SK-N-SH (cell line): ENCODE measurements around the gene MAGI2. TPM values are rescaled to one million over a fixed set of nuclear protein-coding genes. Genes with fewer than 3 reads are reported as not detected.

Experiments
- CTCF ChIA-PET: fragments of 300-600, 350-600 bp; formaldehyde crosslinking; extraction: SDS; loops from one replicate; lab custom pipeline; 2021; lab: Yijun Ruan, JAX
- POLR2A ChIA-PET: fragments of 350-600 bp; sonication (Branson Sonifier 250); formaldehyde crosslinking; extraction: SDS; loops from one replicate; lab custom pipeline; 2020; ENCODE audit warnings: antibody characterized with exemption, inconsistent platforms; lab: Yijun Ruan, JAX
- DNase-seq: peaks from one replicate; pipeline ENCODE4 v3.0.0; 2012
- H2AFZ ChIP-seq: fragments of 200-600 bp; sonication (generic); 2 replicates; pipeline ENCODE4 v1.8.1; 2016; ENCODE audit warnings: antibody characterized with exemption, mild to moderate bottlenecking, low read depth
- H3F3A ChIP-seq: fragments of 200-600 bp; sonication (generic); replicated peaks from 2 replicates; pipeline ENCODE3; 2016; ENCODE audit warnings: antibody characterized with exemption, mild to moderate bottlenecking; ENCODE audit not compliant: insufficient read depth
- H3K27ac ChIP-seq, 2 experiments: fragments of 200-500 bp in 1 of 2; fragments of 200-600 bp in 1 of 2; sonication (Bioruptor generic) in 1 of 2; sonication (generic), shearing (Covaris generic) in 1 of 2; 2 replicates each; pipeline versions ENCODE4 v1.5.1 to v1.6.1; 2014 to 2016; ENCODE audit warnings: low read depth in 2 of 2, inconsistent platforms in 1 of 2, low read length in 1 of 2, mild to moderate bottlenecking in 1 of 2, mixed read lengths in 1 of 2
- H3K27me3 ChIP-seq: fragments of 200-600 bp; sonication (generic), shearing (Covaris generic); 2 replicates; pipeline ENCODE4 v1.6.1; 2016; ENCODE audit warnings: mixed run types; ENCODE audit not compliant: insufficient read depth
- H3K36me3 ChIP-seq, 2 experiments: fragments of 200-500 bp in 1 of 2; fragments of 200-600 bp in 1 of 2; sonication (Bioruptor generic) in 1 of 2; sonication (generic) in 1 of 2; replicated peaks in 1 of 2; 2 replicates each; pipeline versions ENCODE3 to v1.5.1; 2014 to 2016; ENCODE audit warnings: low read length in 1 of 2, mild to moderate bottlenecking in 1 of 2; ENCODE audit not compliant: insufficient read depth in 2 of 2, control insufficient read depth in 1 of 2
- H3K4me1 ChIP-seq, 2 experiments: fragments of 200-500 bp in 1 of 2; fragments of 200-600 bp in 1 of 2; sonication (Bioruptor generic) in 1 of 2; sonication (generic), shearing (Covaris generic) in 1 of 2; 2 replicates each; pipeline versions ENCODE4 v1.5.1 to v1.6.1; 2014 to 2016; ENCODE audit warnings: low read depth in 1 of 2, low read length in 1 of 2, mixed run types in 1 of 2; ENCODE audit not compliant: insufficient read depth in 2 of 2, control insufficient read depth in 1 of 2
- H3K4me2 ChIP-seq: fragments of 200-600 bp; sonication (generic), shearing (Covaris generic); 2 replicates; pipeline ENCODE4 v1.6.1; 2017; ENCODE audit warnings: mixed run types
- H3K4me3 ChIP-seq, 2 experiments: fragments of 200-500 bp in 1 of 2; fragments of 200-600 bp in 1 of 2; sonication (Bioruptor generic) in 1 of 2; sonication (generic), shearing (Covaris generic) in 1 of 2; 2 replicates each; pipeline versions ENCODE4 v1.5.1 to v1.8.1; 2014 to 2016; ENCODE audit warnings: low read depth in 2 of 2, inconsistent platforms in 1 of 2, low read length in 1 of 2, mild to moderate bottlenecking in 1 of 2, mixed read lengths in 1 of 2, moderate library complexity in 1 of 2
- H3K79me2 ChIP-seq: fragments of 200-600 bp; sonication (generic); 2 replicates; pipeline ENCODE4 v1.8.1; 2017; ENCODE audit warnings: mild to moderate bottlenecking; ENCODE audit not compliant: insufficient read depth
- H3K9ac ChIP-seq: fragments of 200-600 bp; sonication (generic); 2 replicates; pipeline ENCODE4 v1.6.1; 2017; ENCODE audit warnings: mixed run types
- H3K9me2 ChIP-seq: fragments of 200-600 bp; sonication (generic); 2 replicates; pipeline ENCODE4 v1.6.1; 2017; ENCODE audit warnings: mixed run types
- H3K9me3 ChIP-seq: fragments of 200-600 bp; sonication (generic); 2 replicates; pipeline ENCODE4 v1.6.1; 2017; ENCODE audit warnings: mixed run types, mild to moderate bottlenecking, moderate library complexity
- H4K20me1 ChIP-seq: fragments of 200-600 bp; sonication (generic); 2 replicates; pipeline ENCODE4 v1.6.1; 2017; ENCODE audit warnings: mild to moderate bottlenecking, mixed run types; ENCODE audit not compliant: insufficient read depth
- ELF1 ChIP-seq: IDR thresholded peaks from 2 replicates; pipeline ENCODE4 v1.4.0; 2012
- GABPA ChIP-seq: IDR thresholded peaks from 2 replicates; pipeline ENCODE4 v1.4.0; 2012; ENCODE audit warnings: low read depth, mild to moderate bottlenecking
- GATA2 ChIP-seq: sonication (generic); formaldehyde crosslinking; IDR thresholded peaks from 2 replicates; pipeline ENCODE4 v1.5.0; 2020; ENCODE audit warnings: mild to moderate bottlenecking, missing genetic modification reagents
- IRF3 ChIP-seq: fragments of 150-350 bp; IDR thresholded peaks from 2 replicates; pipeline ENCODE4 v1.6.1; 2016; ENCODE audit warnings: mild to moderate bottlenecking, low read depth, low read length
- JUND ChIP-seq: IDR thresholded peaks from 2 replicates; pipeline ENCODE4 v1.4.0; 2012
- TEAD4 ChIP-seq: IDR thresholded peaks from 2 replicates; pipeline ENCODE4 v1.4.0; 2012; ENCODE audit warnings: mild to moderate bottlenecking, borderline replicate concordance; ENCODE audit not compliant: insufficient read depth
- USF1 ChIP-seq: IDR thresholded peaks from 2 replicates; pipeline ENCODE4 v1.4.0; 2012; ENCODE audit warnings: low read depth, borderline replicate concordance
- polyA plus RNA-seq, 3 experiments: library from polyadenylated mRNA; depleted of rRNA; stranded (reverse); fragments of >200 nt; gene quantifications; 2 replicates each; pipeline ENCODE4 v1.2.3, GENCODE V29; 2012
- small RNA-seq, 7 experiments: library from RNA; depleted of rRNA; stranded (forward); fragments of <200 nt; gene quantifications; one replicate each; pipeline ENCODE3, GENCODE V24; 2012
- TF ChIP-seq, protein P1 (sequence below): IDR thresholded peaks from 2 replicates; pipeline ENCODE4 v1.6.1; 2012; ENCODE audit warnings: mild to moderate bottlenecking, low read depth, low read length, moderate library complexity

MAGI2 gene
- polyA plus RNA-seq, 1 of the 3 experiments (the other 2 are of a cell fraction): 1.1 TPM

DNA sequence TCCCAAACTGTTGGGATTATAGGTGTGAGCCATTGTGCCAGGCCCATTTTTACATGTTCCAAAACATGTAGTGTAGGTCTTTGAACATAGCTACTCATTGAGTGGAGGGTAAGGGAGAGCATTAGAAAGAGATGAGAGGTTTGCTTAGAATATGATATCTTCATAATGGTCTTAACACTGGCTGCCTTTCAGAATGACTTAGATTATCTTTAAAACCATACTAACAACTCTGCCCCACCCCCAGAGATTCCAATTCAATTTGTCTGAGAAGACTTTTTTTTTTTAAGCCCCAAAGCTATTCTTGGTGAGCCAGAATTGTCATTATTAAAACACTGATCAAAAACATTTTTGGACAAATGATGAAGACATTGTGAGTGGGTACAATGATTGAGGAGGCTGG is 1486.0 kb downstream of the MAGI2 start:
- Histone ChIP-seq H3F3A (peaks cover 11% of the 10 kb centered on the region), H3K36me3 (no peaks in the 10 kb centered on the region), H3K9me3 (no peaks in the 10 kb centered on the region), H3K79me2 (no peaks in the 10 kb centered on the region), H3K4me2 (no peak overlapping the region), H3K27me3 (no peaks in the 10 kb centered on the region), H3K9me2 (no peaks in the 10 kb centered on the region), H3K9ac (no peak overlapping the region), H4K20me1 (no peaks in the 10 kb centered on the region), H3K4me1 (no peaks in the 10 kb centered on the region), H3K4me3 (no peak overlapping the region), H3K27ac (no peak overlapping the region), H2AFZ (no peak overlapping the region)
- CTCF ChIA-PET: interaction anchor here (0.6 to 1.2 kb wide), 2 partner anchors 22 to 309 kb away, joined by 3 to 4 read pairs; no protein-coding TSS in a partner anchor
- POLR2A ChIA-PET: interaction anchor here (0.7 kb wide), 1 partner anchor 53 kb away, joined by 3 read pairs; no protein-coding TSS in a partner anchor
- no peak for DNase-seq
- TF ChIP-seq USF1: no peak
- TF ChIP-seq ELF1: no peak
- TF ChIP-seq GATA2 (CRISPR knock-in tag): no peak
- TF ChIP-seq IRF3: no peak
- no peak for TF ChIP-seq JUND
- TF ChIP-seq GABPA: no peak
- TF ChIP-seq TEAD4: no peak
- TF ChIP-seq, protein P1, sequence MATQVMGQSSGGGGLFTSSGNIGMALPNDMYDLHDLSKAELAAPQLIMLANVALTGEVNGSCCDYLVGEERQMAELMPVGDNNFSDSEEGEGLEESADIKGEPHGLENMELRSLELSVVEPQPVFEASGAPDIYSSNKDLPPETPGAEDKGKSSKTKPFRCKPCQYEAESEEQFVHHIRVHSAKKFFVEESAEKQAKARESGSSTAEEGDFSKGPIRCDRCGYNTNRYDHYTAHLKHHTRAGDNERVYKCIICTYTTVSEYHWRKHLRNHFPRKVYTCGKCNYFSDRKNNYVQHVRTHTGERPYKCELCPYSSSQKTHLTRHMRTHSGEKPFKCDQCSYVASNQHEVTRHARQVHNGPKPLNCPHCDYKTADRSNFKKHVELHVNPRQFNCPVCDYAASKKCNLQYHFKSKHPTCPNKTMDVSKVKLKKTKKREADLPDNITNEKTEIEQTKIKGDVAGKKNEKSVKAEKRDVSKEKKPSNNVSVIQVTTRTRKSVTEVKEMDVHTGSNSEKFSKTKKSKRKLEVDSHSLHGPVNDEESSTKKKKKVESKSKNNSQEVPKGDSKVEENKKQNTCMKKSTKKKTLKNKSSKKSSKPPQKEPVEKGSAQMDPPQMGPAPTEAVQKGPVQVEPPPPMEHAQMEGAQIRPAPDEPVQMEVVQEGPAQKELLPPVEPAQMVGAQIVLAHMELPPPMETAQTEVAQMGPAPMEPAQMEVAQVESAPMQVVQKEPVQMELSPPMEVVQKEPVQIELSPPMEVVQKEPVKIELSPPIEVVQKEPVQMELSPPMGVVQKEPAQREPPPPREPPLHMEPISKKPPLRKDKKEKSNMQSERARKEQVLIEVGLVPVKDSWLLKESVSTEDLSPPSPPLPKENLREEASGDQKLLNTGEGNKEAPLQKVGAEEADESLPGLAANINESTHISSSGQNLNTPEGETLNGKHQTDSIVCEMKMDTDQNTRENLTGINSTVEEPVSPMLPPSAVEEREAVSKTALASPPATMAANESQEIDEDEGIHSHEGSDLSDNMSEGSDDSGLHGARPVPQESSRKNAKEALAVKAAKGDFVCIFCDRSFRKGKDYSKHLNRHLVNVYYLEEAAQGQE: no peak

Small RNA genes lying within 50 kb of the gene (small RNA-seq; reads per million reads assigned to genes)
- gene RNU6-337P (0 reads per million in 7 experiments), gene RNU6-530P (0 reads per million in 7 experiments)
